Colonic mucosa (tissue), 4 donors: ENCODE measurements around the gene CAPRIN2. TPM values are rescaled to one million over a fixed set of nuclear protein-coding genes. Genes with fewer than 3 reads are reported as not detected.
A peak's percentile ranks its signal among the peaks of the same experiment; 100 is the strongest.

Experiments used
- DNase-seq: peaks from one replicate; pipeline ENCODE4 v3.0.0-alpha.2; 2020
- H3K27ac ChIP-seq: fragments of 200-600 bp; one replicate; pipeline ENCODE4 v1.8.0; 2021
- H3K27me3 ChIP-seq: fragments of 200-600 bp; one replicate; pipeline ENCODE4 v1.8.0; 2021
- H3K36me3 ChIP-seq: fragments of 200-600 bp; one replicate; pipeline ENCODE4 v1.8.0; 2021
- H3K4me1 ChIP-seq: fragments of 200-600 bp; one replicate; pipeline ENCODE4 v1.8.0; 2021; ENCODE audit warnings: mild to moderate bottlenecking
- H3K4me3 ChIP-seq: fragments of 200-600 bp; one replicate; pipeline ENCODE4 v1.8.0; 2021
- H3K9ac ChIP-seq, 2 donors: one replicate each; pipeline ENCODE4 v1.7.0; 2013; ENCODE audit warnings: control low read depth in 2 of 2, low read depth in 2 of 2, low read length in 2 of 2
- H3K9me3 ChIP-seq: fragments of 200-600 bp; one replicate; pipeline ENCODE4 v1.8.0; 2021
- intact Hi-C: fragments of 100-400 bp; cut with DNase I; formaldehyde crosslinking; loops from one replicate; pipeline ENCODE4 v1.14.1; 2022
- total RNA-seq, 2 donors: library from RNA; stranded (reverse); fragmentation: NEBNext Ultra II Directional in 1 of 2; extraction: Animal tissue kit (Norgen Biotek cat#: 25700) in 1 of 2; gene quantifications; one replicate each; pipeline ENCODE4 v1.2.1, GENCODE V29; 2021
- TF ChIP-seq, protein P1 (sequence below): fragments of 200-600 bp; IDR thresholded peaks from one replicate; pipeline ENCODE4 v1.8.0; 2022; ENCODE audit warnings: antibody characterized with exemption, mild to moderate bottlenecking
- donor health status: healthy.
- donor health status: DM: no; HTN: no; CAD: no.
- donor health status: DM: no; HTN: no; CAD: no.

CAPRIN2 gene
- total RNA-seq, 2 donors from 2014 or later, result 6.1 to 8.2 TPM

DNA sequence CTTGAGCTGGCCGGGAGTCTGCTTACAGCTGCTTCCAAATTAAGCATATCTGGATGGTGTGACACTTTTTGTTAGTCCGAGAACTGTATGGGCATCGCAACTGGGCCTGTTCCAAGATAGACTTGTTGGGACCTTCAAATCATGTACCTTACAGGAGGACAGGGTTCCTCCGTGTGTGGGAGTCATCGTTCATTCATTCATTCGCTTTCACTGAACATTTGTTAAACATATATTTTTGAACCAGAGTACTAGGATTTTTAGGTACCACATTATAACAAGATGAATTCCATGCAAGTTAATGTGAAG, 58.7 kb downstream of the CAPRIN2 start:
- no peaks in the 10 kb centered on the region for H3K27me3 ChIP-seq
- H3K9ac ChIP-seq, result peak overlapping the region in 1 of 2 donors; percentile 99
- no peaks in the 10 kb centered on the region for H3K9me3 ChIP-seq
- H3K27ac ChIP-seq, result peak overlapping the region; percentile 51
- intact Hi-C loops, result loop anchor here (10.0 kb wide), 1 partner anchor 59 kb away; the partner anchor contains the start of gene CAPRIN2
- H3K4me3 ChIP-seq, result peak overlapping the region; percentile 79
- TF ChIP-seq, protein P1, sequence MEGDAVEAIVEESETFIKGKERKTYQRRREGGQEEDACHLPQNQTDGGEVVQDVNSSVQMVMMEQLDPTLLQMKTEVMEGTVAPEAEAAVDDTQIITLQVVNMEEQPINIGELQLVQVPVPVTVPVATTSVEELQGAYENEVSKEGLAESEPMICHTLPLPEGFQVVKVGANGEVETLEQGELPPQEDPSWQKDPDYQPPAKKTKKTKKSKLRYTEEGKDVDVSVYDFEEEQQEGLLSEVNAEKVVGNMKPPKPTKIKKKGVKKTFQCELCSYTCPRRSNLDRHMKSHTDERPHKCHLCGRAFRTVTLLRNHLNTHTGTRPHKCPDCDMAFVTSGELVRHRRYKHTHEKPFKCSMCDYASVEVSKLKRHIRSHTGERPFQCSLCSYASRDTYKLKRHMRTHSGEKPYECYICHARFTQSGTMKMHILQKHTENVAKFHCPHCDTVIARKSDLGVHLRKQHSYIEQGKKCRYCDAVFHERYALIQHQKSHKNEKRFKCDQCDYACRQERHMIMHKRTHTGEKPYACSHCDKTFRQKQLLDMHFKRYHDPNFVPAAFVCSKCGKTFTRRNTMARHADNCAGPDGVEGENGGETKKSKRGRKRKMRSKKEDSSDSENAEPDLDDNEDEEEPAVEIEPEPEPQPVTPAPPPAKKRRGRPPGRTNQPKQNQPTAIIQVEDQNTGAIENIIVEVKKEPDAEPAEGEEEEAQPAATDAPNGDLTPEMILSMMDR, result no peak
- H3K36me3 ChIP-seq, result no peaks in the 10 kb centered on the region
- H3K4me1 ChIP-seq, result no peaks in the 10 kb centered on the region
- no peak for DNase-seq

GRCh38 chr12:30695199-30696102, 59.3 kb downstream of the CAPRIN2 start, which contains the start of gene IPO8:
IPO8 (minus strand) TSS chr12:30695869; CDS start chr12:30695647, 222 bp downstream.
- Histone ChIP-seq H3K27me3 (no peaks in the 10 kb centered on the region), H3K36me3 (no peaks in the 10 kb centered on the region), H3K4me3 (peak within 1 kb of the TSS; percentile 79), H3K9me3 (no peaks in the 10 kb centered on the region), H3K27ac (peak within 1 kb of the TSS; percentile 63), H3K9ac (peak within 1 kb of the TSS; percentile 92 to 99), H3K4me1 (no peaks in the 10 kb centered on the region)
- TF ChIP-seq, protein P1, result peak; percentile 16
- DNase-seq, result peak; percentile 95
- intact Hi-C loops, result loop anchor here (10.0 kb wide), 1 partner anchor 59 kb away; the partner anchor contains the start of gene CAPRIN2

DNA sequence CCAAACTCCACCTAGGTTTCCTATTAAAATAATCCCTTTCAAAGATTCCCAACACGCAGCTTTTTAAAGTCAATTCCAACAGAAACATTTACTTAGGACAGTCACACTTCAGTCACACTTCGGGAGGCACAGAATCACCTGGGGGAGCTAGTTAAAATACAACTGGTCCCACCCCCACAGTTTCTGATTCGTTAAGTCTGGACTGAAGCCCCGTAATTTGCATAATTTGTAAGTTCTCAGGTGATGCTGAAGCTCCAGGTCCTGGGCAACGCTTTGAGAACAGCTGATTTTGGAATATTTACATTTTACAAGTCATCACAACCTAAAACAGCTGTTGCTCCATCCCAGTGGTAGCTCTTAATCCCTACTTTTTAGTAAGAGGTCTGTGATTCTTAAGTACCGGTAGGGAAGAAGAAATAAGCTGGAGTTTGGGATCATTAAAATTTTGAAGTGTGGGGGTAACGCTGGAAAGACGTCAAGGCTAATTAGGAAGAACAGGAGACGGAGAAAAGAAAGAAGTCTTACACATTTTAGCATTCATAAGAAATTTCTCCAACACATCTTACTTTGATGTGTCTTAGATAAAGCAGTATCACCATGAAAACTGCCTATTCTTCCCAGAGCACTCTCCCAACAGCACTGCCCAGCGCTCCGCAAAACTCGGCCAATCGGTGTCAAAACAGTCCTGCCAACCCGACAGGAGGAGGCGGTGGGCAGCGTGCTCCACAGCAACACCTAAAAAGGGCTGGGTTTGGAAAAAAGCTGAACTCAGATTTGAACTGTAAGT, 60.1 kb downstream of the CAPRIN2 start:
- Histone ChIP-seq H3K4me3 (peak overlapping the region; percentile 79), H3K4me1 (no peaks in the 10 kb centered on the region), H3K9ac (peak overlapping the region; percentile 92 to 99), H3K27ac (peak overlapping the region; percentile 63), H3K27me3 (no peaks in the 10 kb centered on the region), H3K9me3 (no peaks in the 10 kb centered on the region), H3K36me3 (no peaks in the 10 kb centered on the region)
- intact Hi-C loops, result loop anchor here (10.0 kb wide), 1 partner anchor 60 kb away; the partner anchor contains the start of gene CAPRIN2
- peak; percentile 58 for DNase-seq
- TF ChIP-seq, protein P1, result no peak

- DNase-seq, result no peak
- no peaks in the 10 kb centered on the region for H3K9me3 ChIP-seq
- TF ChIP-seq, protein P1, result no peak
- H3K36me3 ChIP-seq, result no peaks in the 10 kb centered on the region
- no peaks in the 10 kb centered on the region for H3K4me1 ChIP-seq
- H3K9ac ChIP-seq, result no peak overlapping the region
- no peak overlapping the region for H3K27ac ChIP-seq
- H3K4me3 ChIP-seq, result no peak overlapping the region
- intact Hi-C loops, result loop anchor here (10.0 kb wide), 1 partner anchor 62 kb away; the partner anchor contains the start of gene CAPRIN2
- H3K27me3 ChIP-seq, result no peaks in the 10 kb centered on the region
These were observed 62.3 kb downstream of the CAPRIN2 start for GRCh38 chr12:30692470-30692869.
